Measurements from ENCODE around the gene ATP2B2. TPM values are rescaled to one million over a fixed set of nuclear protein-coding genes. Genes with fewer than 3 reads are reported as not detected.
A peak's percentile ranks its signal among the peaks of the same experiment; 100 is the strongest.

ATP2B2 gene
- total RNA-seq, 1 experiment from 2014 or later, result not detected

- Mint-ChIP-seq H3K4me3 (ENCODE audit: unreplicated experiment) (no peak overlapping the region), H3K27me3 (ENCODE audit: insufficient read depth, unreplicated experiment) (peaks cover 30% of the 10 kb centered on the region), H3K36me3 (ENCODE audit: insufficient read depth, unreplicated experiment) (no peaks in the 10 kb centered on the region), H3K9me3 (ENCODE audit: unreplicated experiment) (peaks cover under 1% of the 10 kb centered on the region), H3K27ac (ENCODE audit: unreplicated experiment) (no peak overlapping the region), H3K4me1 (ENCODE audit: low read depth, unreplicated experiment) (no peaks in the 10 kb centered on the region)
- no TSS peak for BruUV-seq (replicated peaks)
- no peak for DNase-seq
- Histone ChIP-seq H3K36me3 (ENCODE audit: control insufficient read depth, insufficient read depth, low read length) (no peaks in the 10 kb centered on the region), H3K4me3 (ENCODE audit: low read depth, low read length) (no peak overlapping the region), H3K9me3 (no peaks in the 10 kb centered on the region), H3K27me3 (replicated peaks; ENCODE audit: control insufficient read depth, insufficient read depth, low read length) (no peaks in the 10 kb centered on the region; the same call in 1 of the 2 replicates), H3K4me1 (no peaks in the 10 kb centered on the region)
- intact Hi-C loops (cut with micrococcal nuclease; ENCODE audit: unreplicated experiment), result no loop called here
- no peak for TF ChIP-seq CTCF (IDR thresholded peaks at IDR 0.05; ENCODE audit: insufficient read depth in 1 of 2, low read depth in 1 of 2, low read length in 1 of 2, severe bottlenecking in 1 of 2, unreplicated experiment in 1 of 2)
- ChIA-PET POLR2A (no interaction called here), CTCF (no interaction called here)
These were observed 32.4 kb downstream of the ATP2B2 start for GRCh38 chr3:10472877-10473440.

GRCh38 chr3:10471054-10471688, 34.2 kb downstream of the ATP2B2 start:
- no peaks in the 10 kb centered on the region for H3K4me1 ChIP-seq
- Mint-ChIP-seq H3K4me3 (ENCODE audit: unreplicated experiment) (no peak overlapping the region), H3K9me3 (ENCODE audit: unreplicated experiment) (no peaks in the 10 kb centered on the region), H3K36me3 (ENCODE audit: insufficient read depth, unreplicated experiment) (no peaks in the 10 kb centered on the region), H3K4me1 (ENCODE audit: low read depth, unreplicated experiment) (no peaks in the 10 kb centered on the region), H3K27me3 (ENCODE audit: insufficient read depth, unreplicated experiment) (peaks cover 27% of the 10 kb centered on the region), H3K27ac (ENCODE audit: unreplicated experiment) (no peak overlapping the region)
- TF ChIP-seq CTCF (IDR thresholded peaks at IDR 0.05; ENCODE audit: insufficient read depth in 1 of 2, low read depth in 1 of 2, low read length in 1 of 2, severe bottlenecking in 1 of 2, unreplicated experiment in 1 of 2), result no peak
- H3K4me3 ChIP-seq (ENCODE audit: low read depth, low read length), result no peak overlapping the region
- H3K9me3 ChIP-seq, result no peaks in the 10 kb centered on the region
- ChIA-PET CTCF (no interaction called here), POLR2A (no interaction called here)
- no peak for DNase-seq
- H3K27me3 ChIP-seq (replicated peaks; ENCODE audit: control insufficient read depth, insufficient read depth, low read length), result no peaks in the 10 kb centered on the region; the same call in 1 of the 2 replicates
- intact Hi-C loops (cut with micrococcal nuclease; ENCODE audit: unreplicated experiment), result no loop called here
- H3K36me3 ChIP-seq (ENCODE audit: control insufficient read depth, insufficient read depth, low read length), result no peaks in the 10 kb centered on the region
- no TSS peak for BruUV-seq (replicated peaks)

GRCh38 chr3:10470120-10471053, 35.0 kb downstream of the ATP2B2 start:
- no peaks in the 10 kb centered on the region; the same call in 1 of the 2 replicates for H3K27me3 ChIP-seq (replicated peaks; ENCODE audit: control insufficient read depth, insufficient read depth, low read length)
- H3K4me1 ChIP-seq, result no peaks in the 10 kb centered on the region
- no peak overlapping the region for H3K27ac Mint-ChIP-seq (ENCODE audit: unreplicated experiment)
- peak in 1 of 2 experiments; percentile 11 for DNase-seq
- no peak overlapping the region for H3K4me3 Mint-ChIP-seq (ENCODE audit: unreplicated experiment)
- intact Hi-C loops (cut with micrococcal nuclease; ENCODE audit: unreplicated experiment), result no loop called here
- no peak for TF ChIP-seq CTCF (IDR thresholded peaks at IDR 0.05; ENCODE audit: insufficient read depth in 1 of 2, low read depth in 1 of 2, low read length in 1 of 2, severe bottlenecking in 1 of 2, unreplicated experiment in 1 of 2)
- H3K9me3 ChIP-seq, result no peaks in the 10 kb centered on the region
- H3K4me1 Mint-ChIP-seq (ENCODE audit: low read depth, unreplicated experiment), result no peaks in the 10 kb centered on the region
- no peaks in the 10 kb centered on the region for H3K9me3 Mint-ChIP-seq (ENCODE audit: unreplicated experiment)
- CTCF ChIA-PET, result no interaction called here
- BruUV-seq (replicated peaks), result no TSS peak
- H3K36me3 ChIP-seq (ENCODE audit: control insufficient read depth, insufficient read depth, low read length), result no peaks in the 10 kb centered on the region
- H3K4me3 ChIP-seq (ENCODE audit: low read depth, low read length), result no peak overlapping the region
- peaks cover 29% of the 10 kb centered on the region for H3K27me3 Mint-ChIP-seq (ENCODE audit: insufficient read depth, unreplicated experiment)
- POLR2A ChIA-PET, result no interaction called here
- H3K36me3 Mint-ChIP-seq (ENCODE audit: insufficient read depth, unreplicated experiment), result no peaks in the 10 kb centered on the region
